Measurements from ENCODE around the gene DISC1.
"Not testable (repeated sequence)": the region's sequence is repeated elsewhere in the genome, so short reads cannot be mapped to it uniquely, and the experiment has no call there.

DISC1 gene

GRCh38 chr1:231768416-231768815 is 141.8 kb downstream of the DISC1 start:
- DNase-seq (ENCODE audit: low spot score in 2 of 2) (no peak), ATAC-seq (replicated peaks; ENCODE audit: extremely low read depth, poor library complexity, severe bottlenecking) (no peak)
- peaks cover 2% of the 10 kb centered on the region for H3K36me3 Mint-ChIP-seq (ENCODE audit: insufficient read depth)
- H3K4me3 Mint-ChIP-seq: no peak overlapping the region
- H3K9me3 Mint-ChIP-seq: no peaks in the 10 kb centered on the region
- no peak overlapping the region for H3K27ac Mint-ChIP-seq (ENCODE audit: low read depth)
- no peaks in the 10 kb centered on the region for H3K27me3 Mint-ChIP-seq
- no peaks in the 10 kb centered on the region for H3K4me1 Mint-ChIP-seq

- Mint-ChIP-seq H3K4me1 (no peaks in the 10 kb centered on the region), H3K36me3 (ENCODE audit: insufficient read depth) (peaks cover 3% of the 10 kb centered on the region), H3K9me3 (no peaks in the 10 kb centered on the region), H3K27me3 (no peaks in the 10 kb centered on the region), H3K27ac (ENCODE audit: low read depth) (no peak overlapping the region), H3K4me3 (no peak overlapping the region)
- no peak for ATAC-seq (replicated peaks; ENCODE audit: extremely low read depth, poor library complexity, severe bottlenecking)
- DNase-seq (ENCODE audit: low spot score in 2 of 2): no peak
These were observed 144.1 kb downstream of the DISC1 start for GRCh38 chr1:231770506-231771175.

- Mint-ChIP-seq H3K4me1 (no peaks in the 10 kb centered on the region), H3K36me3 (ENCODE audit: insufficient read depth) (peaks cover 1% of the 10 kb centered on the region), H3K4me3 (no peak overlapping the region), H3K27me3 (no peaks in the 10 kb centered on the region), H3K27ac (ENCODE audit: low read depth) (no peak overlapping the region), H3K9me3 (no peaks in the 10 kb centered on the region)
- no peak for ATAC-seq (replicated peaks; ENCODE audit: extremely low read depth, poor library complexity, severe bottlenecking)
- DNase-seq (ENCODE audit: low spot score in 2 of 2): no peak
These were observed 148.2 kb downstream of the DISC1 start for GRCh38 chr1:231774719-231775335.

GRCh38 chr1:231776010-231776756 is 149.6 kb downstream of the DISC1 start:
- DNase-seq (ENCODE audit: low spot score in 2 of 2) (no peak), ATAC-seq (replicated peaks; ENCODE audit: extremely low read depth, poor library complexity, severe bottlenecking) (no peak)
- H3K9me3 Mint-ChIP-seq: no peaks in the 10 kb centered on the region
- peaks cover 1% of the 10 kb centered on the region for H3K36me3 Mint-ChIP-seq (ENCODE audit: insufficient read depth)
- H3K4me1 Mint-ChIP-seq: no peaks in the 10 kb centered on the region
- no peak overlapping the region for H3K27ac Mint-ChIP-seq (ENCODE audit: low read depth)
- no peak overlapping the region for H3K4me3 Mint-ChIP-seq
- H3K27me3 Mint-ChIP-seq: no peaks in the 10 kb centered on the region

GRCh38 chr1:231776757-231777062 is 150.1 kb downstream of the DISC1 start:
- no peak for DNase-seq (ENCODE audit: low spot score in 2 of 2)
- Mint-ChIP-seq H3K4me1 (no peaks in the 10 kb centered on the region), H3K27ac (ENCODE audit: low read depth) (no peak overlapping the region), H3K4me3 (no peak overlapping the region), H3K36me3 (ENCODE audit: insufficient read depth) (peaks cover 1% of the 10 kb centered on the region), H3K9me3 (no peaks in the 10 kb centered on the region), H3K27me3 (no peaks in the 10 kb centered on the region)
- ATAC-seq (replicated peaks; ENCODE audit: extremely low read depth, poor library complexity, severe bottlenecking): no peak

GRCh38 chr1:231778009-231778719 is 151.6 kb downstream of the DISC1 start:
- ATAC-seq (replicated peaks; ENCODE audit: extremely low read depth, poor library complexity, severe bottlenecking) (no peak), DNase-seq (ENCODE audit: low spot score in 2 of 2) (no peak)
- no peaks in the 10 kb centered on the region for H3K27me3 Mint-ChIP-seq
- no peak overlapping the region for H3K27ac Mint-ChIP-seq (ENCODE audit: low read depth)
- no peaks in the 10 kb centered on the region for H3K4me1 Mint-ChIP-seq
- H3K36me3 Mint-ChIP-seq (ENCODE audit: insufficient read depth): peaks cover 1% of the 10 kb centered on the region
- H3K9me3 Mint-ChIP-seq: no peaks in the 10 kb centered on the region
- H3K4me3 Mint-ChIP-seq: no peak overlapping the region

GRCh38 chr1:231779081-231779480 is 152.5 kb downstream of the DISC1 start:
- Mint-ChIP-seq H3K36me3 (ENCODE audit: insufficient read depth) (peaks cover 1% of the 10 kb centered on the region), H3K27me3 (no peaks in the 10 kb centered on the region), H3K27ac (ENCODE audit: low read depth) (no peak overlapping the region), H3K9me3 (no peaks in the 10 kb centered on the region), H3K4me3 (no peak overlapping the region), H3K4me1 (no peaks in the 10 kb centered on the region)
- ATAC-seq (replicated peaks; ENCODE audit: extremely low read depth, poor library complexity, severe bottlenecking): no peak
- DNase-seq (ENCODE audit: low spot score in 2 of 2): no peak

GRCh38 chr1:231781892-231782291 is 155.3 kb downstream of the DISC1 start:
- Mint-ChIP-seq H3K27ac (ENCODE audit: low read depth) (no peak overlapping the region), H3K4me3 (no peak overlapping the region), H3K9me3 (no peaks in the 10 kb centered on the region), H3K4me1 (no peaks in the 10 kb centered on the region), H3K27me3 (no peaks in the 10 kb centered on the region), H3K36me3 (ENCODE audit: insufficient read depth) (no peaks in the 10 kb centered on the region)
- no peak for ATAC-seq (replicated peaks; ENCODE audit: extremely low read depth, poor library complexity, severe bottlenecking)
- no peak for DNase-seq (ENCODE audit: low spot score in 2 of 2)

GRCh38 chr1:231785073-231785472 is 158.5 kb downstream of the DISC1 start:
- not testable (repeated sequence) for H3K36me3 Mint-ChIP-seq (ENCODE audit: insufficient read depth); H3K4me1 Mint-ChIP-seq; ATAC-seq (replicated peaks; ENCODE audit: extremely low read depth, poor library complexity, severe bottlenecking); H3K27ac Mint-ChIP-seq (ENCODE audit: low read depth); H3K27me3 Mint-ChIP-seq; H3K9me3 Mint-ChIP-seq; H3K4me3 Mint-ChIP-seq; DNase-seq (ENCODE audit: low spot score in 2 of 2)

- Mint-ChIP-seq H3K9me3 (no peaks in the 10 kb centered on the region), H3K4me1 (no peaks in the 10 kb centered on the region), H3K27ac (ENCODE audit: low read depth) (no peak overlapping the region), H3K4me3 (no peak overlapping the region), H3K36me3 (ENCODE audit: insufficient read depth) (no peaks in the 10 kb centered on the region), H3K27me3 (no peaks in the 10 kb centered on the region)
- ATAC-seq (replicated peaks; ENCODE audit: extremely low read depth, poor library complexity, severe bottlenecking) (no peak), DNase-seq (ENCODE audit: low spot score in 2 of 2) (no peak)
These were observed 159.5 kb downstream of the DISC1 start for GRCh38 chr1:231786126-231786525.

- H3K4me1 Mint-ChIP-seq: no peaks in the 10 kb centered on the region
- DNase-seq (ENCODE audit: low spot score in 2 of 2) (no peak), ATAC-seq (replicated peaks; ENCODE audit: extremely low read depth, poor library complexity, severe bottlenecking) (no peak)
- H3K27me3 Mint-ChIP-seq: no peaks in the 10 kb centered on the region
- no peaks in the 10 kb centered on the region for H3K36me3 Mint-ChIP-seq (ENCODE audit: insufficient read depth)
- H3K4me3 Mint-ChIP-seq: no peak overlapping the region
- no peak overlapping the region for H3K27ac Mint-ChIP-seq (ENCODE audit: low read depth)
- H3K9me3 Mint-ChIP-seq: no peaks in the 10 kb centered on the region
These were observed 166.0 kb downstream of the DISC1 start for GRCh38 chr1:231792634-231793033.

GRCh38 chr1:231793893-231794292 is 167.3 kb downstream of the DISC1 start:
- H3K9me3 Mint-ChIP-seq: no peaks in the 10 kb centered on the region
- DNase-seq (ENCODE audit: low spot score in 2 of 2) (no peak), ATAC-seq (replicated peaks; ENCODE audit: extremely low read depth, poor library complexity, severe bottlenecking) (no peak)
- H3K36me3 Mint-ChIP-seq (ENCODE audit: insufficient read depth): peaks cover 1% of the 10 kb centered on the region
- H3K27ac Mint-ChIP-seq (ENCODE audit: low read depth): no peak overlapping the region
- H3K4me3 Mint-ChIP-seq: no peak overlapping the region
- H3K4me1 Mint-ChIP-seq: no peaks in the 10 kb centered on the region
- H3K27me3 Mint-ChIP-seq: no peaks in the 10 kb centered on the region

Data from central memory CD8-positive, alpha-beta T cell (primary cell).